Measurements from ENCODE around the gene ASIC1.
"Not testable (repeated sequence)": the region's sequence is repeated elsewhere in the genome, so short reads cannot be mapped to it uniquely, and the experiment has no call there.

Gene ASIC1

DNA sequence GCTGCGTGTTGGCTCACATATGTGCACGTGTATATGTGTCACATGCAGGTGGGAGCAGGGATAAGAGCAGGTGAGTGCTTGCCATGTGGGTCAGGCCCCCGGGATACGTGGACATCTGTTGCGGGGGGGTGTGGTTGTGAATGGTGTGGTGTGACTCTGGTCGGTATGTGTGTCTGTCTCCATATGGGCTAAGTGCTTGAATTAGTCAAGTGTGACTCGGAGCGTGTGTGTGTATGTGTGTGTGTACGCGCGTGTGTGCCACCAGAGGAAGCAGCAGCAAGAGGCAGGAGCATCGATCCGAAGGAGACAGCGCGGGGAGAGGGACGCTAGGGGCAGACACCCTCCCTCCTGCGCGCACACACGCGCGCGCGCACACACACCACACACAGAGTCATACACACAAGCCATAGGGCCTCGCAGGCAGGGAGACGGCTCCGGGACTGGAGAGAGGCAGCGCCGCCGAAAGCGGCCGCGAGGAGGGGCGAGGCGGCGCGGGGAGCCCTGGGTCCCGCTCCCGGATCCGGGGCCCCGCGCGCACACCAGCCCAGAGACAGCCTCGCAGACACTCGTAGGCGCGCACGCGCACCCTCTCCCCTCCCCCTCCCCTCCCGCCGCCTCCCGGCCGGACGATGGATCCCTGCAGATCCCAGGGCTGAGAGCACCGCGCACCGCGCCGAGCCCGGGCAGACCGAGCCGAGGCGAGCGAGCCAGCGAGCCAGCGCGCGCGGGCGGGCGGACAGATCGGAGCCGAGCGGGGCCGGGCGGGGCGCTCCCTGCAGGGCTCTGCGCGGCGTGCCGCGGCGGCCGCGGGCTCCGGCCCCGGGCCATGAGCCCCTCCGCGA is at the start of gene ASIC1:
TSS of gene ASIC1 (plus strand) at position 597 of the 842 bp plus-strand sequence. CDS start 1,171 bp downstream, outside the sequence.
- peak; percentile 36 for DNase-seq

DNA sequence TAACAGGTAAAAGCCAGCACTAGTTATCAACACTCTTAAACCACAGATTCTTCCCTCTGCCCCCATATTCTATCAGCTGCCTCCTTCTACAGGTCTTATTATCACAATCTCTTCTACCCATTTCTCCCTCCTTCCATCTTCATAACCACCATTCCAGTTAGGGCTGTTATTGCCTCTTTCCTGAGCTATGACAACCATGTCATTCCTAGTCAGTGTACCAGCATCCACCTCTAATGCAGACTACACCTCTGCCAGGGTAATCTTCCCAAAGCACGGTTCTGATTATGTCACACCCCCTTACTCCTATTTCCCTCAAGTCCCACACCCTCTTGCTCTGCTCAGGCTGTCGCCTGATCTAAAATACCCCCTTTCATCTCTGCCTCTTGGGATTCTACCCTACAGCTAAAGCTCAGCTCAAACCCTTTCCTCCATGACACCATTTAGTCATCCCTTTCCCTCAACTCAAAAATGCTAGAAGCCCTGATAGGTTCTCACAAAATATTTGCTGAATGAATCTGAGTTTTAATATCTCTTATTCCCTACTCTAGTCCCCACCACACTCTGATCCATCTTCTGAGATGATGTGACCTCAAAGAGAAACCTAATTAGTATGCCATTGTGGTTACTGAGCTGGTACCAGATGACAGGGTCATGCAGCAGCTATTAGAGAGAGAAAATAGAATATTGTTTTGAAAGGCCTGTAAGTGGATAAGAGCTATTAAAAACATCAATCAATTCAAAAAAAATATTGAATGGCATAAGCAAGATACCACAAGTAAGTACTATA is 43.8 kb upstream of the ASIC1 start:
- no peak for DNase-seq

DNA sequence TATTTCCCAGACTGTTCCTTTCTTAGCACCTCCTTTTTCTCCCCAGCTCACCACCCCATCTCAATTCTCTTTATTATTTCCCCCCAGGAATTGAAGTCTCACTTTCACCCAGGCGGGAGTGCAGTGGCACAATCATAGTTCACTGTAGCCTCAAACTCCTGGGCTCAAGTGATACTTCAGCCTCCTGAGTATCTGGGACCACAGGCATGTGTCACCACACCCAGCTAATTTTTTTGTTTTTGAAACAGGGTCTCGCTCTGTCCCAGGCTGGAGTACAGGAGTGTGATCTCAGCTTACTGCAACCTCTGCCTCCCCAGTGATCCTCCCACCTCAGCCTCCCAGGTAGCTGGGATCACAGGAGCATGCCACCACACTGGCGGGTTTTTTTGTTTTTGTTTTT is 43.1 kb upstream of the ASIC1 start:
- no peak for DNase-seq

DNA sequence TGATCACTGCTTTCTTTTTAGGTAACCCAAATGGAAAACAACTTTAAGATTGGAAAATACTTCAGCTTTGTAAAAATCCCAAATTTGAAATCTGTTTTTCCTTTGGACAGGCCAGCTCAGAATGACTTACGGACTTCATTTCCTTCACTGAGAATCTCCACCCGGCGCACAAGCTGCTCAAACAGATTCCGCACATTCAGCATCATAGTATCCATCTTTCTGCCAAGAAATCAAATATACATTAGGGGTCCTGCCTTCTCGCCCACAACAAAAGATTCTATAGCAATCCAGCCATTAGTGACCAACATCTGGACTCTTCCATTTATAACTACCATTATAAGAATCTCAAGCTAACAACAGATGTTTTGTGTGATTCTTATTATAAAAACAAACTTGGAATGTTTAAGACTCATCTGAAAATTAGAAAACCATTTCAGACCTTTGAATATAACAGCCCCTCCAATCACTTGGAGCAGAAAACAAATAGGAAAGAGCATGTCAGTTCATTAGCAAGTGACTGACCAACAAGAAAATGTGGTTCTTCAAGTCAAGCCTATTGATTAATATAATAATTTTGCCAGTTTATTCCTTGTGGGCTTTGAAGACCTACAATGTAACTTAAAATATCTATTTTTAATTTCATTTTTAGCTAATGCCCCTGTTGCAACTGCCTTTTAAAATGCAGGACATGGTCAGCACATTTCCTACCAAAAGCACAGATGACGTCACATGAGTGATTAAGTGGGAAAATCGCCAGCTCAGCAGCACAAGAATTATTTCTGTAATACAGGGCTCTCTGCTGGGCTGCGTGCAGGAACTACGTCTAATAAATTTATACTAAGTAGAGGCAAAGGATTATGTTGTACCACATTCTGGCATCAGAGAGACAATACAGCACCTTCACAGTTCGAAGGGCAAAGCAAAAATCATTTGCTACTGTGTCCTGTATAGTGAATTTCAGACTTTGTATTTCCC is 40.6 kb upstream of the ASIC1 start:
- DNase-seq: peak; percentile 40

DNA sequence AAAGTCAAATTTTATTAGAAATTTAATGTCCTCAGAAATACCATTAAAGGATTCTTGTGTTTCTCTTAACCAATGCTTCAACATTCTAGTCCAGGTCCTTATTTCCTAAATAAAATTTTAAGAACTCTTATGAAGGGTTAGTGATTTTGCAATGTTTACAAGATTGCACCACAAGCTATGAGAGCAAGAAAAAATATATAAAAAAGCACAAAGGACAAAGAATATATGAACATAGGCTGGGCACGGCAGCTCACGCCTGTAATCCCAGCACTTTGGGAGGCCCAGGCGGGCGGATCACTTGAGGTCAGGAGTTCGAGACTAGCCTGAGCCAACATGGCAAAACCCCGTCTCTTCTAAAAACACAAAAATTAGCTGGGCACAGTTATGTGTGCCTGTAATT is 39.8 kb upstream of the ASIC1 start:
- no peak for DNase-seq

DNA sequence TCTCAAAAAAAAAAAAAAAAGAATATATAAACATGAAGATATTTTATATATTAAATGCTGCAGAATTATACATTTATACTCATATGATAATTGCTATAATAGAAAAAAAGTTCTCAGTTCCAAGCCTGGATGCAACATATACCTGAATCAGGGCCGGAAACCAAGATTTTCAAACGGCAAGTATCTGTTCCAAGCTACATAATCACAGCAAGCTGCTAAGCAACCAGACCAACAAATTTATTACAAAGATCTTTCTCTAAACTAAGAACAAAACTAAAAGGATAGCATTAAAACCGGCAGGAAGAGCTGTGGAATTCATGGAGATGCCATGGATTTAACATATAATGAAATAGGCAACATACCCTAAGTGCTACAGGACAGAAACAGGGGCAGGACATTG is 39.2 kb upstream of the ASIC1 start:
- no peak for DNase-seq

DNA sequence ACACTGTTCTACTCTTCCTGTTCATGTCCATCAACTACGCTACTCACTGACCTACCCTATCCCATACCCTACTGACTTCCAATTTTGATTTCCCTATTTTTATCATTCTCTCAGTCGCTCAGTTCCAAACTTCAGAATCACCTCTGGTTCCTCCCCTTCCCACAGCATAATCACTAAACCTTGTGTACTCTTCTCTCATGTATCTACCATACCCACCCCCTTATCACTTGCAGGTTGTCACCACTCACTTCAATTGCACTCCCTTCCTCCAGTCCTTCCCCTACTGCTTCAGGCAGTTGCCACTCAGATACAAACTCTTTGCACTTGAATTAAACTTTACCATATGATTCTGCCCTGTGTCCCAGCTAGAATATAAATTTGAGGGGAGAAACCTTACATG is 38.4 kb upstream of the ASIC1 start:
- no peak for DNase-seq

DNA sequence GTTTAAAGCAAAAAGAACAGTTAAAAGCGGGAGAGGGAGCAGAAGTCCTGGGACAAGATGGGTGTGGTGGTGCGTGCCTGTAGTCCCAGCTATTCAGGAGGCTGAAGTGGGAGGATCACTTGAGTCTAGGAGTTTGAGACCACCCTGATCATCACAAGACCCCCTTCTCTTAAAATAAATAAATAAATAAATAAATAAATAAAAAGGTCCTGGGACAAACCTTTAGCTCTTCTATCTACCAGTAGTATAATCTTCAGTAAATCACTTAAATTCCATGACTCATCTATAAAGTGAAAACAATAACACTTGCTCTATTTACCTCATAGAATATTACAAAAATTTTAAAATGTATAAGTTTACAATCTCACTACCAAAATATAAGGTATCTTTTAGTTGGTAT is 37.9 kb upstream of the ASIC1 start:
- DNase-seq: no peak

DNA sequence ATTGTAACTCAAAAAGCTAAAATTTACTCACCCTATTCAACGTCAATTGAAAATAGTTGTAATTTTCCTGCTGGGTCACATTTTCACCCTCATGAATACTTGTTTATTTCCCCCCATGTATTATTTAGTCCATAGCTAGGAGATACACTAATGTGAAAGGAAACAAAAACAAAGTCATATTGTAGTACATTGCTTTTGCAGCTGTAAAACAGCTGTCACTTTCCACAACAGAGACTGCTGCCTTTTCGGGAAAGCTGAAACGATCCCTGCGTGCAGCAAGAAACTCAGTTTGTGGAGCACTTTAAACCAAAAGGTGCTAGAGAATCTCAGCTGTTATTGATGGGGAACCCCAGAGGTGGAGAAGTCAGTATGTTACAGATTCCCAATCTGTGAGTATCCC is 36.4 kb upstream of the ASIC1 start:
- DNase-seq: no peak

DNA sequence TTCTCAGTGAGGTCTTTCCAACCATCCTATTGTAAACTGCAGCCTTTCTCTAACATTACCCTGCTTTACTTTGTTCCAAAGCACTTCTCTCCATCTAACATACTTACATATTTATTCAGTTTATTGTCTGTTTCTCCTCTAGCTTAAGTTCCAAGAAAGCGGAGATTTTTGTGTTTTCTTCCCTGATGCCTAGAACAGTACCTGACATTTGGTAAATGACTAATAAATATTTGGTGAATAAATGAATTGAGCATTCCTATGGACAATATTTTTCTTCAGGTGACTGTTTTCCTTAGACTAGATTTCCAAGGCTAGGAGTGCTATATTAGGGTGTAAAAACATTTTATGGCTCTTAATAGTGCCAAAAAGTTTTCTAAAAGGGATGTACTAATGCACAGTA is 34.5 kb upstream of the ASIC1 start:
- DNase-seq: no peak

DNA sequence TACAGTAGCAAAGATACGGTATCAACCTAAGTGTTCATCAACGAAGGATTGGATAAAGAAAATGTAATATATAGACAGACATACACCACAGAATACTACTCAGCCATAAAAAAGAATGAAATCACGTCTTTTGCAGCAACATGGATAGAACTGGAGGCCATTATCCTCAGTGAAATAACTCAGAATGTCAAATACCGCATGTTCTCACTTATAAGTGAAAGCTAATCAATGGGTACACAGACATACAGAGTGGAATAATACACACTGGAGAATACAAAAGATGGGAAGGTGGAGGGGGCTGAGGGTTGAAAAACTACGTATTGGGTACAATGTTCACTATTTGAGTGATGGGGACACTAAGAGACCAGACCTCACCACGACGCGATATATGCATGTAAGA is 33.2 kb upstream of the ASIC1 start:
- DNase-seq: no peak

DNA sequence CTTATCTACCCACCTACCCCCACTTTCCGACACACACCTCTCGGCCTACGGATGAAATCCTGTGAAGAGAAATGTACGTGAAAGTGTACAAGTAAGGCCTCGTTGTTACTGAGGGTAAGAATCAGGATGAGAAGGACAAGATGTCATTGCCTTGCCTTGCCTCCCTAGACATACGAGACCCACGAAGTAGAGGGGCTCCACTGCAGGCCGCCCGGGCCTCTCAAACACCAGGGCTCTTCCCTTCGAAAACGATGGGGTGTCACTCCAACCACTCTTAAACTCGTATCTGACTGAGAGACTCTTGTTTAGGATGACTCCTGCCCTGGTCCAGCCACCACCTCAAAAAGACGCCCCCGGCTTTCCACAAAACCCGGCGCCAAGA is 32.6 kb upstream of the ASIC1 start:
- DNase-seq: no peak

DNA sequence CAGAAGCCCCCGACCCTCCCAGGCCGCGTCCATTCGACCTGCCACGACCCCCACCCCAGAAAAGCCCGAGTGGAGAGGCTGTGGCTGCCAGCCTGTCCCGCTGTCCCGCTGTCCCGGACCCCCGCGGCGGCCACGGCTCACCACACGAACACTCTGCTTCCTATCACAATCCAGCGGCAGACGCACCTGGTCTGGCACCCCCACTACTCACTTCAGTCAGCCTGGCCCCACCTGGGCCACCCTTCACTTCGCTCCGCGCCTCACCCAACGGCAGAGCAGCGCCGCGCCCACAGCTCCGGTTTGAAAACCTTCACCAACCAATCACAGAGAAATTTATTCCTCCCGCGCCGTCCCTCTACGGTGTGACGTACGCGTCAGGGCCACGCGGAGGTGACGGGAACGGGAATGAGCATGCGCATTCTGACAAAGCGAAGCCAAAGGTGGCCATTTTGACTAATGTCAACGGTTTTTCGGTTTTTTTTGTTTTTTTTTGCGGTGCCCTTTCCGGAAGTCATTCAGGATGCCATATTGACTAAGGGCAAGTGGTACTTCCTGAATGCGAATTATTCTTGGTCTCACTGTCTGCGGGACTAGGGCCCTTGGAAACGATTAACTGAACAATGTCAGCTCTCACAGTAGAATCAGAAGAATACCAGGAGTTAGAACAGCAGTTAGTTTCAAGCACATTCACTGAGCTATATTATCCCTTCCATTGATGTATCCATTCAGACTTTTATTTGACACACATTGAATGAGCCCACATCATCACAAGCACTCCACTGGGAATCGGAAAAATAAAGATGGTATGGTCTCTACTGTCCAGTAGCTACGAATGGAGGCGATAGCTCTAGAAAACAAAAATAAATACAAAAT is 32.0 kb upstream of the ASIC1 start, which contains the start of gene RACGAP1:
TSS of gene RACGAP1 (minus strand) at position 308 of the 873 bp plus-strand sequence. CDS start 8,779 bp downstream, outside the sequence.
- peak; percentile 98 for DNase-seq

DNA sequence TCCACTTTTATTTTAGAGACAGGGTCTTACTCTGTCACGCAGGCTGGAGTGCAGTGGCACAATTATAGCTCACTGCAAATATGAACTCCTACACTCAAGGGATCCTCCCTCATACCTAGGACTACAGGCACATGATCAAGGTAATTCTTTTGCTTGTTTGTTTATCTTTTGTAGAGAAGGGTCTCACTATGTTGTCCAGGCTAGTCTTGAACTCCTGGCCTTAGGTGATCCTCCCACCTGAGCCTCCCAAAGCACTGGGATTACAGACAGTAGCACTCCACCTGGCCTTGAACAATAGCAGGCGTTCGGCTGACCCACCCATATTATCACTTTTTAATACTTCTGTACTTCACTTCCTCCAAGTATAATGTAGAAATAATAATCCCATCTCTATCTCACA is 30.7 kb upstream of the ASIC1 start:
- DNase-seq: no peak

DNA sequence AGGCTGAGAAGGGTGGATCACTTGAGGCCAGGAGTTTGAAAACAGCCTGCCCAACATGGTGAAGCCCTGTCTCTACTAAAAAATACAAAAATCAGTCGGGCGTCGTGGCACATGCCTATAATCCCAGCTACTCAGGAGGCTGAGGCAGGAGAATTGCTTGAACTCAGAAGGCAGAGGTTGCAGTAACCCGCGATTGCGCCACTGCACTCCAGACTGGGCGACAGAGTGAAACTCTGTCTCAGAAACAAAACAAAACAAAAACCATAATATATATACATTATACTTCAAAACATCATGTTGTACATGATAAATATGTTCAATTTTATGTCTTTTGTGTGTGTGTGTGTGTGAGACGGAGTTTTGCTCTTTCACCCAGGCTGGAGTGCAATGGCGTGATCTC is 26.9 kb upstream of the ASIC1 start:
- DNase-seq: not testable (repeated sequence)

DNA sequence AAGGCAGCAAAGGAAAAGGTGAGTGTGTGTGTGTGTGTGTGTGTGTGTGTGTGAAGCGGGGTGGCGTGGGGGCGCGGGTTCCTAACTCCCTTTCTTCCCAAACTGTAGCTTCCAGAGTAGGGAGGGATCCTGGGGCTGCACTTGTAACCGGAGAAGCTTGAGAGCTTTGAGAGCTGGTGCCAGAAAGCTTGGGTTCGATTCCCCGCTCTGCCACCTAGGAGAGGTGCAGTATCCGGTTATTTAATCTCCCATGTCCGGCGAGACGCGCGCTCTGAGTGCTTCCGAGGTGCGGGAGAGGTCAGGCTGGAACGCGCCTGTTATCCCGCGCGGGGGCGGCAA is 24.9 kb upstream of the ASIC1 start:
- no peak for DNase-seq

DNA sequence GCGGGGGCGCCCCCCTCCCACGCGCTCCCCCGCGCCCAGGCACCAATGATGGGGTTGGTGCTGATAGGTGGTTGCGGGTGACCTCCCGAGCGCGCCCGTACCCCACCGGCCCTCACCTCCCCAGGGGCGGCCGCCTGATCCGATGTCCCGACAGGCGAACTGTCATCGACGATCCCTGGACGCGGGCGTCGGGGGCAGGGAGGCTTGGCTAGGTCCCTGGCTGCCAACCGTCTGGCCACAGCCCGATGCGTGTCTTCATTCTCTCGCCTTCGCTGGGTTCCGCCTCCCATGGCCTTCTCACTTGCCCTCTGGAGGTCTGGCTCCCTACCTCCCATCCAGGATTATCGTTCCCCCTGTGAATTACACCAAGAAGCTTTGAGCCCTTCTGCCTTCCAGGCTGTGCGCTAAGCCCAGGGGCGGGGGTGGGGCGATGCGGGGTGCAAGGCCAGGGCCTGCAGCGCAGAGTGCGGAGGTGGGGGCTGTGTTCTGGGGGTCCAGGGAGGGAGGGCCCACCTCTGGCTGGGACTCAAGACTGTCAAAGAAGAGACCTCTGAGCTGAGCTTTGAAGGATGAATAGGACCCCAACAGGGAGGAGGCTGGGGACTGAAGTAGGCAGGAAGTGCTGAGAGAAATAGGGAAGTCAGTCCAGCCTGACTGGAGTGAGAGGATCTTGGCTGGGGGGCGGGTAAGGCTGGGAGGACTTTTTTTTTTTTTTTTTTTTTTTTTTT is 24.4 kb upstream of the ASIC1 start:
- DNase-seq: peak; percentile 26

DNA sequence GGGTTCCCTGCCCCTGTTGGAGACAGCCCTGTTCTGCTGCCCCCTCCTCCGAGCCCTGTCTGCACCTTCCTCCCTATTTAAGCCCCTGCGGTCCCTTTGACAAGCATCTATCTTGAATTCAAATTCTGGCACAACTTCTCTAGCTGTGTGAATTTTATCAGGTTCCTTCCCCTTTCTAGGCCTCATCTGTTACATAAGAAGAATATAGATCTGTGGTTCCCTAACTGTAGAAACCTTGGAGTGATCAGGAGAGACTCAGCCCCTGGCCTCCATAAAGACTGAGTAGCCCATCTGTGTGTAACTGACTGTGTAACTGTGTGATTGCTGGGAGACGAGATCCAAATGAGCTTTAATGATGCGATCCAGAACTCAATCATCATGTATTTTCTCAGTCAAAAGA is 19.1 kb upstream of the ASIC1 start:
- no peak for DNase-seq

DNA sequence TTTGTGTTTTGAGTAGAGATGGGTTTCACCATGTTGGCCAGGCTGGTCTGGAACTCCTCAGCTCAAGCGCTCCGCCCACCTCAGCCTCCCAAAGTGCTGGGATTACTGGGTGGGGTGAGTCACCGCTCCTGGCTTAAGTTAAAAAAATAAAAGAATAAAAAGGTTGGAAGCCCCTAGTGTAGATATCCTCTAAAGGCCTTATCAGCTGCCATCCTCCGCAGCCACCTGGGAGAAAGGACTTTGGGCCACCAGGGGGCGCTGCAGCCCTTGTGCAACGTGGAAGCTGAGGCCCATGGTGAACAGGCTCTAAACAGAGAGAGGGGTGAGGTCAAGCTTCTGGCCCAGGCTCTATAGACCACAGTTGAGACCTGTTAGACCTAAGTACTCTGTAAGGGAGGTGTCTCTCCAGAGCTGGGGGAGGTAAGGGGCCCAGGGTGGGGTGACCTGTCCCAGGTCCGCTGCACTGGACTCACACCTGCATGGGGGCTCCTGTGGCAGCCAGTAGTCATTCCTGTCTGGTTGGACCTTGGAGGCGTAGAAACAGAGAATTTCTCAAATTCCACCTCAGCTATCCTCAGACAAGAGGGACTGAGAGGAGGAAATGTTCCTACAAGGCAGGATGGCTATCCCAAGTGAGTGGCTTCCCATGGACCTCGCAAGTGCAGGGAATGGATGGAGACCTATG is 18.1 kb upstream of the ASIC1 start:
- peak; percentile 71 for DNase-seq

DNA sequence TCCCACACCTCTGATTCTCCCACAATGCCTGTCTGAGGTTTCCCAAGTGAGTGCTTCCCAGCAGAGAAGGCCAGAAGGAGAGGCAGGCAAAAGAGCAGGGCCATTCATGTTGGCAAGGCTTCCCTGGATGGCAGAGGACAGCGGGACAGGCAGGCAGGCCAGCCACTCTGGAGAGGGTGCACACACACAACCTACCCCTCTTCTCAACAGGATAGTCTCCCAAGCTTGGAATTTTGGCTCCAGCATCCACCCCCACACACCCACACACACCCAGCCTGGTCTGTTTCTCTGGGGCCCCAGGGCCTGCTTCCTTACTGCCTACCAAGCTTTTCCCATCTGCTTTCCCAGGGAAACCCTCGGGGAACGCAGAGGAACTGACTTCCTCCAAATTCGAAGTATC is 16.7 kb upstream of the ASIC1 start:
- DNase-seq: no peak

All from CD4-positive, alpha-beta T cell treated with Interleukin-15 for 1 hour (primary cell).